GM03348 (cell line): Measurements from ENCODE around the gene ADCY5.

Experiments
- DNase-seq: peaks from one replicate; pipeline ENCODE4 v3.0.0; 2012; ENCODE audit warnings: low spot score

The ADCY5 gene

GRCh38 chr3:123429362-123430125, 19.3 kb downstream of the ADCY5 start:
- no peak for DNase-seq

- no peak for DNase-seq
These were observed 23.7 kb downstream of the ADCY5 start for GRCh38 chr3:123424999-123425712.

GRCh38 chr3:123424321-123424998, 24.4 kb downstream of the ADCY5 start:
- no peak for DNase-seq

- DNase-seq = no peak
These were observed 25.1 kb downstream of the ADCY5 start for GRCh38 chr3:123423806-123424205.

GRCh38 chr3:123423031-123423430, 25.9 kb downstream of the ADCY5 start:
- no peak for DNase-seq

- DNase-seq = no peak
These were observed 26.4 kb downstream of the ADCY5 start for GRCh38 chr3:123422457-123422856.

- no peak for DNase-seq
These were observed 27.3 kb downstream of the ADCY5 start for GRCh38 chr3:123421353-123422174.

- DNase-seq = no peak
These were observed 28.4 kb downstream of the ADCY5 start for GRCh38 chr3:123420416-123420968.

- DNase-seq = no peak
These were observed 29.0 kb downstream of the ADCY5 start for GRCh38 chr3:123419850-123420297.

GRCh38 chr3:123419181-123419849, 29.6 kb downstream of the ADCY5 start:
- no peak for DNase-seq

- no peak for DNase-seq
These were observed 32.2 kb downstream of the ADCY5 start for GRCh38 chr3:123416647-123417046.

- no peak for DNase-seq
These were observed 32.7 kb downstream of the ADCY5 start for GRCh38 chr3:123416173-123416572.

GRCh38 chr3:123414973-123415775, 33.7 kb downstream of the ADCY5 start:
- no peak for DNase-seq

GRCh38 chr3:123412811-123413604, 35.9 kb downstream of the ADCY5 start:
- DNase-seq = no peak

GRCh38 chr3:123412076-123412475, 36.8 kb downstream of the ADCY5 start:
- DNase-seq = no peak

GRCh38 chr3:123411340-123412040, 37.4 kb downstream of the ADCY5 start:
- no peak for DNase-seq

- DNase-seq = no peak
These were observed 38.8 kb downstream of the ADCY5 start for GRCh38 chr3:123410149-123410515.

- no peak for DNase-seq
These were observed 39.3 kb downstream of the ADCY5 start for GRCh38 chr3:123409443-123410148.
